IPS DF 19.7 (cell line): ENCODE measurements around the gene RAB3D.
"Not testable (repeated sequence)": the region's sequence is repeated elsewhere in the genome, so short reads cannot be mapped to it uniquely, and the experiment has no call there.

ENCODE experiments used
- DNase-seq: peaks from one replicate; pipeline ENCODE4 v3.0.0-alpha.2; 2013; ENCODE audit warnings: low read depth, low spot score

Gene RAB3D

DNA sequence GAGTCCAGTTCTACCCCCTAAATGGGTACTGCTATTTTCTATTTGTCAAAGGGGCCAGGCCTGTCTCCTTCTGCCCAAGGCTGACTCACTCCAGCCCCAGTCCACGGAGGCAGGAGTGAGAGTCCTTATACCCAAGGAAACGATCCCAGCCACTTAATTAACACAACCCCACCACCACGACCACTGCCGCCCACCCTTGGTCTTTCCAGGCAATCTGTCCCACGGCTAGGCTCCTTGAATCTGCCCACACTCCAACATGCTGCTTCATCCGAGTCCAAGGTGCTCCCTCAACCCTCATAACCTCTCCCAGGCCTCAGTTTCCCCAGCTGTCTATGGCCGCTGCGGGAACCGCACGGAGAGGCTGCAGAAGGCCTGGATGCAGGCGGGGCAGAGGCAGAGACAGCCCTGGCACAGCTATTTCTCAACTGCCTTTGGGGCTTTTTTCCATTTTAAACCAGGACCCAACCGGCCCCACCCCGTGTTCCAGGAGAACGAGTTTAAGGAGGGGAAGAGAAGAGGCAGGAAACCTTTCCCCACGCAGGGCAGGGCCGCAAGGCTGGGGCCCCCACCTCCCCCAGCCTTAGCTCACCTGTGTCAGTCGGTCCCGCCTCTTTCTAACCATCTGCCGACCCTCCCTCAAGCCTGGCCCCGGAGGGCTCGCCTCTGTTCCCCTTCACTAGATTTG is 746 bp downstream of the RAB3D start:
- DNase-seq: no peak

DNA sequence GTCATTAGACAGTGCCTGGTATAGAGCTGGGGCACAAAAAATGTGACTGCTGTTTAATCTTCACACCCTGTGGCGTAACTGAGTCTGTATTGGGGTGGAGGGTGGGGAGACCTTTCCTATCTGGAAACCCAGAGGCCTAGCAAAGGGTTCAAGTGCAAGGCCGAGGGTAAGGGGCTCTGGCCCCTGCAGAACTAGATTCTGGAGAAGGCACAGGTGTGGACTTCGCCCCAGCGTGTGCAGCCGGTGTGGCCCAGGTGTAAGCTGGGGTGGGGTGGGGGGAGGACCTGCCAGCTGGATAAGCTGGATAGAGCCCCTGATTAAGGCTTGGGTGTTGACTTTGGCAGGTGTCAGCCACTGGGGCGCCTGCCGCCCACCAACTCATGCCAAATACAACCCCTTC is 1.3 kb downstream of the RAB3D start:
- DNase-seq: no peak

DNA sequence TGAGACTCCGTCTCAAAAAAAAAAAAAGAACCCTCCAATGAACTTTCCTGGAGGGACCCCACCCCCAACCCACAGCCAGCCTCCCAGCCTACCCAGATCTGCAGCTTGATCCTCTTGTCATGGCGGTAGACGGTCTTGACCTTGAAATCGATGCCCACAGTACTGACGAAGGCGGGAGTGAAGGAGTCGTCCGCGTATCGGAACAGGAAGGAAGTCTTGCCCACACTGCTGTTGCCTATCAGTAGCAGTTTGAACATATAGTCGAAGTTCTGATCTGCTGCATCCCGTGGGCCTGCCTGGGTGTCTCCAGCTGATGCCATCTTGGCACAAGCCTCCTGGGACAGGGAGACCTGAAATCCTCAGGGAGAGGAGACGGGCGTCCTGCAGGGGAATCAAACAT is 2.4 kb downstream of the RAB3D start:
- no peak for DNase-seq

DNA sequence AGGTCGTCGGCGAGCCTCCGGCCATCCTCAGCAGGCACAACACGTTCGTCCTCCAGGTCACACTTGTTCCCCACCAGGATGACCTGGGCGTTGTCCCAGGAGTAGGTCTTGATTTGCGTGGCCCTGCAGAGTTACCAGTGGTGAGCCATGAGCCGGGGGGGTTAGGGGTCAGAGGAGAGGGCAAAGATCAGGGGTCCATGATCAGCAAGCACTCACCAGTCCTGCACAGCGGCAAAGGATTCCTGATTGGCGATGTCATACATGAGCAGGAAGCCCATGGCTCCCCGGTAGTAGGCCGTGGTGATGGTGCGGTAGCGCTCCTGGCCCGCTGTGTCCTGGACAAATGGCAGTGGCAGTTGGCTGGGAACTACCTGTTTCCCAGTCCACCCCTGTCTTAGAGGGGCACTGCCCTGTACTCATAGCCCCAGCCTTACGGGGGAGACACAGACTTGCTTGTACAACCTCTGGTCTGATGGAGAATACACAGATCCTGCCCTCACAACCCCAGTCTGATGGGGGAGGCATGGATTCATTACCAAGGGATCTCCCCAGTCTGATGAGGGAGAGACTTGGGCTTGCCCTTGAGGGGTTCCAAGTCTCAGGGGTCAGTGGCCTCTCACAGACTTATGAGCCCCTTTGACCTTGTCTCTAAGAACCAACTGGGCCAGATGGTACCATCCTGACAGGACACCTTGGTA is 3.9 kb downstream of the RAB3D start:
- no peak for DNase-seq

DNA sequence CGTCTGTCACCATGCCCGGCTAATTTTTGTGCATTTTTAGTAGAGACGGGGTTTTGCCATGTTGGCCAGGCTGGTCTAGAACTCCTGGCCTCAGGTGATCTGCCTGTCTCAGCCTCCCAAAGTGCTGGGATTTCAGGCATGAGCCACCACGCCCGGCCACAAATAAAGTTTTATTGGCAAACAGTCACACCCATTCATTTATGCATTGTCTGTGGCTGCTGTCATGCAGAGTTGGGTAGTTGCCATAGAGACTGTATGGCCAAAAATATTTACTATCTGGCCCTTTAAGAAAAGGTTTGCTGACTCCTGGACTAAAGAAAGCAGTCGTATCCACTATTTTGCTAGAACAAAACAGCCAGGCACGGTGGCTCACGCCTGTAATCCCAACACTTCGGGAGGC is 5.6 kb downstream of the RAB3D start:
- DNase-seq: not testable (repeated sequence)

DNA sequence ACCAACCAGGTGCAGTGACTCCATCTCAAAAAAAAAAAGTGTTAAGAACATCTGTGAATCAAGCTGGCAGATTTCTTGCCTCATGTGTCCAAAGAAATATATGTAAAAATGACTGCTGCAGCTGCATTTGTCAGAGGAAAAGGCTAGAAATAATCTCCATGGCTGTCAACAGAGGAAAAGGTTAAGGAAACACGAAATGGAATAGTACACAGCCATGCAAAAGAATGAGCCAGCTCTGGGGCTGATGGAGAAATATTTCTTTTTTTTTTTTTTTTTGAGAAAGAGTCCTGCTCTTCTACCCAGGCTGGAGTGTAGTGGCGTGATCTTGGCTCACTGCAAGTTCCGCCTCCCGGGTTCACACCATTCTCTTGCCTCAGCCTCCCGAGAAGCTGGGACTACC is 6.6 kb downstream of the RAB3D start:
- DNase-seq: no peak

DNA sequence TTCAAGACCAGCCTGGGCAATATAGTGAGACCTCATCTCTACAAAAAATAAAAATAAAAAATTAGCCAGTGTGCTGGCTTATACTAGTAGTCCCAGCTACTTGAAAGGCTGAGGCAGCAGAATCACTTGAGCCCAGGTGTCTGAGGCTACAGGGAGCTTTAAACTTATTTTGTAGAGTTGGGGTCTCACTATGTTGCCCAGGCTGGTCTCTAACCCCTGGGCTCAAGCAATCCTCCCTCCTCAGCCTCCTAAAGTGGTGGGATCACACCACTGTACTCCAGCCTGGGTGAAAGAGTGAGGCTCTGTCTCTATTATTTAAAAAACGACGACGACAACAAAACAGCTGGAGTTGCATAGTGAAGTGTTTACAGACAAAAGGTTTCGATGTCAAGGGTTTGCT is 8.0 kb downstream of the RAB3D start:
- DNase-seq: no peak

DNA sequence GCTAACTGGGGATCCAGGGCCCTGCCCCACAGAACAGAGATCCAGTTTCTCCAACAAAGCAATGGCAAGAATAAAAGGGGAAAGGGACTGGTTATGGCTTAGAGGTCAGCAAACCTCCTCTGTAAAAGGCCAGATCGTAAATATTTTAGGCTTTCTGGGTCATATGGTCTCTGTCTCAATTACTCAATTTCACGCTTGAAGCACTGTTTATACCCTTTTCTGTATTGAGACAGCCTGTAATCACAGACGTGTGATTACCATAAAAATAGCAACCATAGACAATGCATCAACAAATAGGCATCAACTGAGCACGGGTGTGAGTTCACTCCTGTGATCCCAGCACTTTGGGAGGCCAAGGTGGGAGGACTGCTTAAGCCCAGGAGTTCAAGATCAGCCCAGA is 9.3 kb downstream of the RAB3D start:
- no peak for DNase-seq

DNA sequence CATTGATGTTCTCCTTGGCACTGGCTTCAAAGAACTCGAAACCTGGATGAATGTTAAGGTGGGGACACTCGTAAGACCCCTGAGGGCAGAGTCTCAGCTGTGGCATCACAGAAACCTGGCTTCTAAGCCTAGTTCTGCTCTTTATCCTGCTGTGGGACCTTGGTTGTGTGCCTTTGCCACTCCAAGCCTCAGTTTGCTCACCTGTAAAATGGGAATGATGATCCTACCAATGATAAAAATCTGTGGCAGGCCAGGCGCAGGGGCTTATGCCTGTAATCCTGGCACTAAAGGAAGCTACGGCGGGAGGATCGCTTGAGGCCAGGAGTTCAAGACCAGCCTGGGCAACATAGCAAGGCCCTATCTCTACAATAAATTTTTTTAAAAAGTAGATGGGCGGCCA is 13.9 kb downstream of the RAB3D start:
- no peak for DNase-seq

DNA sequence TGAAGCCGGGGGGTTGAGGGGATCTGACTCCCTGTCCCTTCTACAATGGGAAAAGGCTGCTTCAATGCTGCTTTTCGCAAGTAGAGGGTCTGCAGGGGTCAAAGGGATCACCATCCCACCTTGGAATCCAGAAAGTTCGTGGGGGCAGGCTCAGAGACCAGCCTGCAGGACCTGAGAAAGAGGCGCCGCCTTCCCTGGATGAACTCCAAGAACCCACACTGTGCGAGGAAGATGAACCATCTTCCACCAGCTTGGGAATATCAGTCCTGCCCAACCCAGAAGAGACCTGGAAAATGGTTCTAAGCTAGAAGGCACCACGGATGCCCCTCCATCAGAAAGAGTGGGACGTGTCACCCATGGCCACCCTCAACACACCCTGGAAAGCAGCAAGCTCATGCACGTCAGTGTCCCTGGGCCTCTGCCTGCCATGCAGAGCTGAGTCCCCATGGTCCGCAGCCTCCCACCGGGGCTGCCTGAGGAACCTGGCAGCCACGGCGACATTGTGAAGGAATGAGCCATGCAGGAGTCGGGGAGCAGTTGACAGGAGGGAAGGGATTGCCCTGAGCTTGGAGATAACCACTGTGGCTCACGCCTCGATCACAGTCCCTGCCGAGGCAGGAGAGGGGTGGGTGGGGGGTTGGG is 14.6 kb downstream of the RAB3D start:
- no peak for DNase-seq

DNA sequence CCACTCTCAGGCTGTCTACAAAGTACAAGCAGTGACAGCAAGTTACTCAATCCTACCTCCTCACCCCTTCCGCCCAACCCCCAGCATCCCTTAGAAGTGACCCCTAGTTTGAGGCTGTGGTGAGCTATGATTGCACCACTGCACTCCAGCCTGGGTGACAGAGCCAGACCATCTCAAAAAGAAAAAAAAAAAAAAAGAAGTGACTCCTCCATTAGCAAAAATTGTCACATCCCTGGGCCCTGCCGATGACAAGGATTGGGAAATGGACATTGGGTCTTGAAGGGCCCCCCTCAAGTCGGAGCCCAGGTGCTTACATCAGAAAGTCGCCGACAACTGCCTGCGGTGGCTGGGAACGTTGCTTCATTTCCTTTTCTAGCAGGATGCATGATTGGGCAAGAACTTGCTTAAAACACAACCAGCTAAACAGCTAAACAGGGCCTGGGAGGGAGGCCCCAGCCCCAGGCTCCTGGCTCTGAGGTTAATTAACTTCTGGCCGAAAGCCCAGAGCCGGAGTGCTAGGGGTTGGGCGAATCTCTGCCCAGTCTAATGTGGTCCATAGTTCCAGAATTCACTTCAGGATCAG is 15.3 kb downstream of the RAB3D start:
- DNase-seq: no peak

DNA sequence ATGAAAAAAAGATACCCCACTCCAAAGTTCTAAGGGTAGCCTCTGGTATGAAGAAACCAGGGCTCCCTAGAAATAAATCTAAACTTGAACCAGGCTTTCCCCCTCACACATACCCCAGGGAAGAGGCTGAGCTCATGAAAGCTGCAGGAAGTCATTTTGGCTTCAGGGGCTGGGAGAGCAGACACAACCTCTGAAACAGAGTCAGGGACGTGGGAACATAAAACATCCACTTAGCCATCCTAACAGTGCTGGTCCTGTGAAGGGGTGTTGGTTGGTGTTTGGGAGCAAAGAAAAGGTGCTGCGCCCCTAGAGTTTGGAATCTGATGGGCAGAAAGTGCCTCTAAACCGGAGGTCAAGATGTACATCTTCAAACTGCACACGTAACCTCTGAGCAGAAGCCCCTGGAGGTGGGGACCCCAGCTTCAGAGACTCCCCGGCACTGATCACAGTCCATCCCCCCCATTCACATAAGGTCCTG is 15.8 kb downstream of the RAB3D start:
- DNase-seq: no peak

DNA sequence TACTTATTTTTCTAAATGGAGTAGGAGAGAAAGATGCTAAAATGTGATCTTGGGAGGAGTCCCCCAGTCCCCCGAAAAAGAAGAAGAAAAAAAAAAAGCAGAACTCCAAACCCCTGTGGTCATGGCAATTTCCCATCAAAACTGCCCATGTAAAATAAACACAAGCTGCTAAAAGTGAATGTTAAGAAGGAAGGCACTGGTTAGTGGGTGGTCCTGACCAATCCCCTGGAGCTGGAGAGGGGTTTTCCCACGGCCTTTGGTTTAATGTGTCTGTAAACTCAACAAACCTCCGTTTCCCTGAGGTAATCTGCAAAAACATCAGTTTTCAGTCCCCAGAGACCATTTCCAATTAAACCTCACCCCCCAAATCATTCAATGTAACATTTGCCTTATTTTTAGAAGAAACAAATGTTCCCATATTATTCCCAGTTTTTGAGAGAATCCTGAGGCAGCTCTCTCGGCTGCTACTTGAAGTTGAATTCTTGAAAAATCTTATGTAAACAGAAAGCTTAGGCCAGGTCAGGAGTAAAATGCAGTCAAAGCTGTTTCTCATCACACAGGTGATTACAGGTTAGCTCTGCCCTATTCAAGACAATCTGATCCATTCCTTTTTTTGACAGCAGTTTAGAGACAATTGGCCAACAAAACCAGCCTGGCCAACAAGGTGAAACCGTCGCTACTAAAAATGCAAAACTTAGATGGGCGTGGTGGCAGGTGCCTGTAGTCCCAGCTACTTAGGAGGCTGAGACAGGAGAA is 17.0 kb downstream of the RAB3D start:
- no peak for DNase-seq

DNA sequence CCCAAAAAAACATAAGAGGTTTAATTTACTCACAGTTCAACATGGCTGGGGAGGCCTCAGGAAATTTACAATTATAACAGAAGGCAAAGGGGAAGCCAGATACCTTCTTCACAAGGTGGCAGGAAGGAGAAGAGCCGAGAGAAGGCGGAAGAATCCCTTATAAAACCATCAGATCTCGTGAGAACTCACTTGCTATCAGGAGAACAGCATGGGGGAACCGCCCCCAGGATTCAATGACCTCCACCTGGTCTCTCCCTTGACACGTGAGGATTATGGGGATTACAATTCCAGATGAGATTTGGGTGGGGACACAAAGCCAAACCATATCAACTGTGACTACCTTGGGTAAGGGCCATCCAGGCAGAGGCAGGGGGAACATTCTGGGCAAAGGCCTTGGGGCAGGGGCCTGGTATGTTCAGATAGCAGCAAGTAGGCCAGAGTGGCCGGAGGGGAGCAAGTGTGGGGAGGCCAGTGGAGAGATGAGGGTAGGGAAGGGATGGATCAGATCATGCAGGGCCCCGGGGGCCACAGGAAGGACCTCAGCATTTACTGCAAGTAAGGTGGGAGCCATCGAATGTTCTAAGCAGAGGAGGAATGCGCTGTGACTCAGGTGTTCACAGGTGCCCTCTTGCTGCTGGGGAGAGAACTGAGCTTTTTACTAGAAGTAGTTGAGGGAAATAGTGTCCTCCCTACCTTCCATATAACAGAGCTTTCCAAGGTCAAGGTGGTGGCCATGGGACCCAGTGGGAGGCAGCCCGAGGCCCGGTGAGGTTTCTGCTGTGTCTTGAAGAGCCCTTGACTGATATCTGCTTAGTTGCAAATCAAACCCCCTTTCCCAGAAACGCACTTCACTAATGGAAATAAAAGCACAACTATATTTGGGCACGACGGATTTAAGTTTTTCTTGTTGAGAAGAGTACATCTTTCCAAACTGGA is 18.0 kb downstream of the RAB3D start:
- no peak for DNase-seq

DNA sequence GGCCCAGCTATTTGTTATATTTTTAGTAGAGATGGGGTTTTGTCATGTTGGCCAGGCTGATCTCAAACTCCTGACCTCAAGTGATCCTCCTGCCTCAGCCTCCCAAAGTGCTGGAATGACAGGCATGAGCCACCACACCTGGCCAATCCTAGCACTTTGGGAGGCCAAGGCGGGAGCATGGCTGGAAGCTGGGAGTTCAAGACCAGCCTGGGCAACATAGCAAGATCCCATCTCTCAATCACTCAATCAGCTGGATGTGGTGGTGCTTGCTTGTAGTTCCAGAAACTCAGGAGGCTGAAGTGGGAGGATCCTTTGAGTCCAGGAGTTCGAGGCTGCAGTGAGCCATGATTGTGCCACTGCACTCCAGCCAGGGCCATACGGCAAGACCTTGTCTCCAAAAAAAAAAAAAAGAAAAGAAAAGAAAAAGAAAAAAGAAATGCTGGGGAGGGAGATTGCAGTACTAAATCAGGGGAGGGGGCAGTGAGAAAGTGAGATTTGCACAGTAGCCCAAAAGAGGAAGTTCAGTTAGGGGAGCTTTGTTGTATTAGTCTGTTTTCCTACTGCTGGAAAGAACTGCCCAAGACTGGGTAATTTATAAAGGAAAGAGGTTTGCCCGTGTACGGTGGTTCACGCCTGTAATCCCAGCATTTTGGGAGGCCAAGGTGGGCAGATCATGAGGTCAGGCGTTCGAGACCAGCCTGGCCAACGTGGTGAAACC is 19.0 kb downstream of the RAB3D start:
- DNase-seq: not testable (repeated sequence)

DNA sequence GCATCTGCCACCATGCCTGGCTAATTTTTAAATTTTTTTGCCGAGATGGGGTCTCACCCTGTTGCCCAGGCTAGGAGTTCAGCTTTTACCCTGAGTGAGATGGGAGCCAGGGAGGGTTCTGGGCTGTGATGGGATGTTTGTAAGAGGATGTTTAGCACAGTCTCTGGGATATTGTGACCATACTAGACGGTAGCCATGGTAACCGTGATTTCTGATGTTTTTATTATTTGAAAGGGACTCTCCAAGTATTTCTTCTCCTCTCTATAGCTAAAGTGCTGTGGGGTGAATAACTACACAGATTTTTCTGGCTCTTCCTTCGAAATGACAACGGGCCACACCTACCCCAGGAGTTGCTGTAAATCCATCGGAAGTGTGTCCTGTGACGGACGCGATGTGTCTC is 33.1 kb downstream of the RAB3D start:
- DNase-seq: no peak

DNA sequence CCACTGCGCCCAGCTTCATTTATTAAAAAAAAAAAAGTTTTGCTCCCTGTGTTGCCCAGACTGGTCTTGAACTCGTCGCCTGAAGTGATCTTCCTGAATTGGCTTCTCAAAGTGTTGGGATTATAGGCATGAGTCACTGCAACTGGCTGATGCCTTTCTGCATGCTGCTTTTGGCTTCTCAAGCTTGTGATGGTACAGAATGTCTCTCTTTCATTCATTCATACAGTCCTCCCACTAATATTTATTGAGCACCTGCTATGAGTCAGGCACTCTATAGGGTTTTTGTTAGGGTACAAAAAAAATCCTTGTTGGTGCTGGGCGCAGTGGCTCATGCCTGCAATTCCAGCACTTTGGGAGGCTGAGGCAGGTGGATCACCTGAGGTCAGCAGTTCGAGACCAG is 34.5 kb downstream of the RAB3D start:
- no peak for DNase-seq

DNA sequence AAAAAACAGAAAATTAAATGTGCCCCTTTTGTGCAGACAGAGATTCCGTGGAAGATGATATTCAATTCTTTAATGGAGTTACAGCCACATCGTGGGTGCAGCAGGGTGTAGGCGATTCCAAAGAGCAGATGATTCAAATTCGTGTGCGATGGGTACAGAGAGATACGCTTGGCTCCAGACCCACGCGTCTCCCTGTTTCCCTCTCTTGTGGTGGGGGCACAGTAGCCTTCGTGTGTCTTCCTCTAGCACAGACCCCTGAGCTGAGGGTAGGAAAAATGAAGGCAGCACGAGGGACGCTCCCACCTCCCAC is 38.7 kb downstream of the RAB3D start:
- DNase-seq: no peak

DNA sequence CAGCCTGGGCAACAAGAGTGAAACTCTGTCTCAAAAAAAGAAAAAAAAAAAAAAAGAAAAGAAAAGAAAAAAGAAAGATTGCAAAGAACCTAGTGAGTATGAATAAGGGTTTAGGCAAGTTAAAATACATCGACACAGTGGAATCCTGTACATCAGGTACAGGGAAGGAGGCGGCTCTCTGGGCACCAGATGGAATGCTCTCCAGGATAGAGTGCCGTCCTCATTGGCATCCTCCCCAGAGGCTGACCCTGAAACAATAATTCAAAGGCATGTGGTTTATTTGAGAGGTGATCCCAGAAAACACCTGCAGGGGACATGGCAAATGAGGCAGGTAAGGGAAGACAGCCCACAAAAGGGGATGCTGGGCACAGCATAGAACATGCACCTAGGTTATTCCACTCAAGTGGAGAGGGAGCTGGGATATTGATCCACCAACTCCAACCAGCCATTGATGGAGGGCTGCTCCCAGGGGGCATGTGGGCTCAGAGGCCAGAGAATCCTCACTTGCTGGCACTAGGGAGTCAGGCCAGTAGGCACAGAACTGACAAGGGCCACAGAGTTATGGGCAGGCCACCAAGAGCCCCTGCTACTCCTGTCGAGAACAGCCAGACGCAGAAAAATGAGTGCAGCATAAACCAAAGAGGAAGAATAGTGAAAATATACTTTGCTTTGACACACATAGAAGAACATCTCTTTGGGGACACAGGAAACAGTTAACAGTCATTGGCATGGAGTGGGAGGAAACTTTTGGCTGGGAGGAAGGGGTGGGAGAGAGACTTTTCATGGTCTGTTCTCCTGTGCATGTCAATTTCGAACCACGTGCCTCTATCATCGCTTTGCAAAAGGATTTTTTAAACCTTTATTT is 39.3 kb downstream of the RAB3D start:
- DNase-seq: no peak
